ENCODE measurements around the gene MCM6. TPM values are rescaled to one million over a fixed set of nuclear protein-coding genes. Genes with fewer than 3 reads are reported as not detected.
A peak's percentile ranks its signal among the peaks of the same experiment; 100 is the strongest.
"Not testable (repeated sequence)": the region's sequence is repeated elsewhere in the genome, so short reads cannot be mapped to it uniquely, and the experiment has no call there.

The MCM6 gene
- total RNA-seq, 1 experiment from 2014 or later, result 110 TPM

- H3K36me3 ChIP-seq, result no peaks in the 10 kb centered on the region
- DNase-seq, result peak in 1 of 2 experiments; percentile 8
- H3K4me1 ChIP-seq, result no peaks in the 10 kb centered on the region
- no peaks in the 10 kb centered on the region for H3K27me3 ChIP-seq
- H3K4me3 ChIP-seq, result no peak overlapping the region
- H3K27ac ChIP-seq, result no peak overlapping the region
- no peaks in the 10 kb centered on the region for H3K9me3 ChIP-seq (replicated peaks)
These were observed 56.1 kb downstream of the MCM6 start for GRCh38 chr2:135820003-135820618.

GRCh38 chr2:135818937-135819610 is 57.2 kb downstream of the MCM6 start:
- Histone ChIP-seq H3K4me3 (no peak overlapping the region), H3K27me3 (no peaks in the 10 kb centered on the region), H3K27ac (no peak overlapping the region), H3K4me1 (no peaks in the 10 kb centered on the region), H3K36me3 (no peaks in the 10 kb centered on the region), H3K9me3 (replicated peaks) (no peaks in the 10 kb centered on the region)
- peak in 1 of 2 experiments; percentile 41 for DNase-seq

GRCh38 chr2:135817951-135818350 is 58.3 kb downstream of the MCM6 start:
- no peak overlapping the region for H3K4me3 ChIP-seq
- H3K9me3 ChIP-seq (replicated peaks), result no peaks in the 10 kb centered on the region
- no peak for DNase-seq
- H3K27ac ChIP-seq, result no peak overlapping the region
- H3K27me3 ChIP-seq, result no peaks in the 10 kb centered on the region
- H3K4me1 ChIP-seq, result no peaks in the 10 kb centered on the region
- H3K36me3 ChIP-seq, result no peaks in the 10 kb centered on the region

- Histone ChIP-seq H3K27ac (no peak overlapping the region), H3K9me3 (replicated peaks) (no peaks in the 10 kb centered on the region), H3K36me3 (no peaks in the 10 kb centered on the region), H3K4me1 (no peaks in the 10 kb centered on the region), H3K4me3 (no peak overlapping the region), H3K27me3 (no peaks in the 10 kb centered on the region)
- DNase-seq, result no peak
These were observed 58.8 kb downstream of the MCM6 start for GRCh38 chr2:135817466-135817865.

GRCh38 chr2:135815269-135815668 is 61.0 kb downstream of the MCM6 start:
- Histone ChIP-seq H3K4me1 (no peaks in the 10 kb centered on the region), H3K4me3 (no peak overlapping the region), H3K27me3 (no peaks in the 10 kb centered on the region), H3K36me3 (no peaks in the 10 kb centered on the region), H3K27ac (no peak overlapping the region), H3K9me3 (replicated peaks) (no peaks in the 10 kb centered on the region)
- no peak for DNase-seq

GRCh38 chr2:135812907-135813511 is 63.2 kb downstream of the MCM6 start:
- Histone ChIP-seq H3K27ac (no peak overlapping the region), H3K36me3 (no peaks in the 10 kb centered on the region), H3K4me1 (no peaks in the 10 kb centered on the region), H3K27me3 (no peaks in the 10 kb centered on the region), H3K4me3 (no peak overlapping the region), H3K9me3 (replicated peaks) (no peaks in the 10 kb centered on the region)
- DNase-seq, result no peak

GRCh38 chr2:135807874-135808273 is 68.4 kb downstream of the MCM6 start:
- not testable (repeated sequence) for H3K36me3 ChIP-seq; H3K9me3 ChIP-seq (replicated peaks); H3K27me3 ChIP-seq; H3K4me3 ChIP-seq; H3K27ac ChIP-seq; H3K4me1 ChIP-seq; DNase-seq

- Histone ChIP-seq H3K4me1 (no peaks in the 10 kb centered on the region), H3K27me3 (no peaks in the 10 kb centered on the region), H3K9me3 (replicated peaks) (peaks cover 8% of the 10 kb centered on the region), H3K4me3 (no peak overlapping the region), H3K27ac (no peak overlapping the region), H3K36me3 (no peaks in the 10 kb centered on the region; the same call in 1 of the 2 replicates)
- DNase-seq, result no peak
These were observed 73.0 kb downstream of the MCM6 start for GRCh38 chr2:135803278-135803677.

GRCh38 chr2:135802350-135802749 is 73.9 kb downstream of the MCM6 start:
- Histone ChIP-seq H3K4me1 (no peaks in the 10 kb centered on the region), H3K9me3 (replicated peaks) (peaks cover 8% of the 10 kb centered on the region), H3K27me3 (no peaks in the 10 kb centered on the region), H3K36me3 (no peaks in the 10 kb centered on the region; the same call in 1 of the 2 replicates), H3K4me3 (no peak overlapping the region), H3K27ac (no peak overlapping the region)
- no peak for DNase-seq

GRCh38 chr2:135800513-135801460 is 75.5 kb downstream of the MCM6 start:
- no peak overlapping the region for H3K4me3 ChIP-seq
- H3K27ac ChIP-seq, result no peak overlapping the region
- H3K4me1 ChIP-seq, result no peaks in the 10 kb centered on the region
- no peak for DNase-seq
- H3K36me3 ChIP-seq, result no peaks in the 10 kb centered on the region; the same call in 1 of the 2 replicates
- no peaks in the 10 kb centered on the region for H3K27me3 ChIP-seq
- H3K9me3 ChIP-seq (replicated peaks), result peaks cover 8% of the 10 kb centered on the region

- Histone ChIP-seq H3K36me3 (no peaks in the 10 kb centered on the region; the same call in 1 of the 2 replicates), H3K27ac (no peak overlapping the region), H3K9me3 (replicated peaks) (peaks cover 8% of the 10 kb centered on the region), H3K4me3 (no peak overlapping the region), H3K27me3 (no peaks in the 10 kb centered on the region), H3K4me1 (no peaks in the 10 kb centered on the region)
- no peak for DNase-seq
These were observed 76.5 kb downstream of the MCM6 start for GRCh38 chr2:135799738-135800137.

GRCh38 chr2:135798762-135799161 is 77.5 kb downstream of the MCM6 start:
- no peak for DNase-seq
- H3K9me3 ChIP-seq (replicated peaks), result peaks cover 8% of the 10 kb centered on the region
- H3K27me3 ChIP-seq, result no peaks in the 10 kb centered on the region
- no peaks in the 10 kb centered on the region; the same call in 1 of the 2 replicates for H3K36me3 ChIP-seq
- no peaks in the 10 kb centered on the region for H3K4me1 ChIP-seq
- no peak overlapping the region for H3K4me3 ChIP-seq
- H3K27ac ChIP-seq, result no peak overlapping the region

GRCh38 chr2:135798275-135798705 is 78.0 kb downstream of the MCM6 start:
- Histone ChIP-seq H3K9me3 (replicated peaks) (peaks cover 8% of the 10 kb centered on the region), H3K27me3 (no peaks in the 10 kb centered on the region), H3K4me1 (no peaks in the 10 kb centered on the region), H3K4me3 (no peak overlapping the region), H3K27ac (no peak overlapping the region), H3K36me3 (no peaks in the 10 kb centered on the region; the same call in 1 of the 2 replicates)
- no peak for DNase-seq

GRCh38 chr2:135797497-135798274 is 78.6 kb downstream of the MCM6 start:
- DNase-seq, result peak; percentile 78 to 91
- Histone ChIP-seq H3K9me3 (replicated peaks) (peaks cover 8% of the 10 kb centered on the region), H3K4me3 (no peak overlapping the region), H3K27ac (no peak overlapping the region), H3K36me3 (no peaks in the 10 kb centered on the region; the same call in 1 of the 2 replicates), H3K4me1 (no peaks in the 10 kb centered on the region), H3K27me3 (no peaks in the 10 kb centered on the region)
